HepG2 (cell line): Measurements from ENCODE around the gene C4B. TPM values are rescaled to one million over a fixed set of nuclear protein-coding genes. Genes with fewer than 3 reads are reported as not detected.

Source experiments
- ATAC-seq: fragments of 200-7000 bp; cut with Tn5 transposase; 3 replicates; pipeline ENCODE4 v1.9.1; 2020; ENCODE audit warnings: mild to moderate bottlenecking, moderate library complexity
- BruUV-seq: library from RNA; stranded (reverse); fragments of 400-500 nt; replicated peaks from 2 replicates; lab custom pipeline; 2021; lab: Mats Ljungman, UMichigan
- CTCF ChIA-PET: fragments of 300-600 bp; formaldehyde crosslinking; extraction: SDS; loops from one replicate; lab custom pipeline; 2021; ENCODE audit warnings: low total read pairs, inconsistent platforms, low intra/inter-chr PET ratio; lab: Yijun Ruan, JAX
- POLR2A ChIA-PET: fragments of 350-600 bp; sonication (Branson Sonifier 250); formaldehyde crosslinking; loops from one replicate; lab custom pipeline; 2020; ENCODE audit warnings: antibody characterized with exemption, inconsistent platforms; lab: Yijun Ruan, JAX
- DNase-seq: peaks from one replicate; pipeline ENCODE4 v3.0.0-alpha.2; 2015; ENCODE audit warnings: low spot score
- FAIRE-seq: peaks from 3 replicates; lab custom pipeline; 2011; peaks lifted over from hg19 to GRCh38; lab: Jason Lieb, UNC
- H2AFZ ChIP-seq: one replicate; pipeline ENCODE4 v1.6.1; 2011; ENCODE audit warnings: low read length, inconsistent platforms
- H3K27ac ChIP-seq: fragments of 300-600 bp; 3 replicates; pipeline ENCODE4 v1.8.0; 2011; ENCODE audit warnings: mixed run types, mild to moderate bottlenecking, mixed read lengths, low read length, inconsistent platforms; ENCODE audit not compliant: insufficient read depth; ENCODE audit errors: extremely low read length
- H3K27me3 ChIP-seq, 2 experiments: fragments of 200-600 bp in 1 of 2; 2 replicates in 1 of 2; 3 replicates in 1 of 2; pipeline versions ENCODE4 v1.6.0 to v1.8.0; 2011; ENCODE audit warnings: low read length in 2 of 2, mild to moderate bottlenecking in 2 of 2, moderate library complexity in 2 of 2, inconsistent platforms in 1 of 2; ENCODE audit not compliant: insufficient read depth in 2 of 2, control insufficient read depth in 1 of 2
- H3K36me3 ChIP-seq, 2 experiments: fragments of 200-600 bp in 1 of 2; replicated peaks in 1 of 2; 2 replicates in 1 of 2; 3 replicates in 1 of 2; pipeline versions ENCODE4 v1.5.1 to v1.8.0; 2011; ENCODE audit warnings: low read length in 2 of 2, inconsistent platforms in 1 of 2; ENCODE audit not compliant: insufficient read depth in 2 of 2, control insufficient read depth in 1 of 2
- H3K4me1 ChIP-seq: 2 replicates; pipeline ENCODE4 v1.5.1; 2012; ENCODE audit warnings: low read length, inconsistent platforms; ENCODE audit not compliant: insufficient read depth
- H3K4me2 ChIP-seq: 2 replicates; pipeline ENCODE4 v1.6.0; 2011; ENCODE audit warnings: low read depth, low read length, inconsistent platforms
- H3K4me3 ChIP-seq, 3 experiments: fragments of 200-600 bp in 1 of 3; sonication (generic), shearing (Covaris generic) in 1 of 3; replicated peaks in 1 of 3; 2 replicates each; pipeline ENCODE4 v1.5.1; 2011 to 2016; ENCODE audit warnings: low read length in 3 of 3, inconsistent platforms in 2 of 3, low read depth in 2 of 3, mild to moderate bottlenecking in 2 of 3, control low read depth in 1 of 3, mixed read lengths in 1 of 3; ENCODE audit not compliant: insufficient read depth in 1 of 3
- H3K79me2 ChIP-seq: one replicate; pipeline ENCODE4 v1.6.1; 2011; ENCODE audit warnings: low read length, inconsistent platforms; ENCODE audit not compliant: insufficient read depth
- H3K9ac ChIP-seq: 2 replicates; pipeline ENCODE4 v1.6.0; 2011; ENCODE audit warnings: mild to moderate bottlenecking, low read depth, low read length, inconsistent platforms; ENCODE audit not compliant: insufficient read depth
- H3K9me3 ChIP-seq: 2 replicates; pipeline ENCODE4 v1.5.1; 2012; ENCODE audit warnings: mild to moderate bottlenecking, low read length
- H4K20me1 ChIP-seq: 2 replicates; pipeline ENCODE4 v1.6.0; 2011; ENCODE audit warnings: inconsistent platforms, mild to moderate bottlenecking, low read length, moderate library complexity; ENCODE audit not compliant: insufficient read depth
- KDM5B ChIP-seq: sonication (generic); formaldehyde crosslinking; IDR thresholded peaks from 2 replicates; pipeline ENCODE4 v1.4.0; 2020; ENCODE audit warnings: missing genetic modification reagents, mild to moderate bottlenecking, borderline replicate concordance
- MAF1 ChIP-seq: sonication (generic); formaldehyde crosslinking; IDR thresholded peaks from 2 replicates; pipeline ENCODE4 v1.5.0; 2020; ENCODE audit warnings: missing genetic modification reagents, borderline replicate concordance
- PAF1 ChIP-seq: IDR thresholded peaks from 2 replicates; pipeline ENCODE4 v1.6.1; 2016; ENCODE audit warnings: missing genetic modification reagents, missing compliant biosample characterization
- RAD21 ChIP-seq: fragments of 450-650 bp; formaldehyde crosslinking; IDR thresholded peaks from 2 replicates; pipeline ENCODE4 v1.5.0; 2020; ENCODE audit warnings: mild to moderate bottlenecking
- SMARCE1 ChIP-seq: fragments of 450-650 bp; IDR thresholded peaks from 2 replicates; pipeline ENCODE4 v1.6.1; 2017; ENCODE audit warnings: borderline replicate concordance
- SPEN ChIP-seq: sonication (generic); formaldehyde crosslinking; IDR thresholded peaks from 2 replicates; pipeline ENCODE4 v1.5.1; 2020; ENCODE audit warnings: low read depth, mild to moderate bottlenecking, missing genetic modification reagents
- WIZ ChIP-seq: sonication (generic); formaldehyde crosslinking; IDR thresholded peaks from 2 replicates; pipeline ENCODE4 v1.5.1; 2020; ENCODE audit warnings: mild to moderate bottlenecking, missing genetic modification reagents
- ZFP41 ChIP-seq: sonication (generic); formaldehyde crosslinking; IDR thresholded peaks from 2 replicates; pipeline ENCODE4 v1.4.0; 2020; ENCODE audit warnings: mild to moderate bottlenecking, missing genetic modification reagents, borderline replicate concordance
- ZNF282 ChIP-seq: fragments of 450-650 bp; IDR thresholded peaks from 2 replicates; pipeline ENCODE4 v1.6.1; 2018; ENCODE audit not compliant: partially characterized antibody
- ZNF350 ChIP-seq: sonication (generic); formaldehyde crosslinking; IDR thresholded peaks from 2 replicates; pipeline ENCODE4 v1.4.0; 2020; ENCODE audit warnings: mild to moderate bottlenecking, low read depth, missing genetic modification reagents, borderline replicate concordance
- ZNF430 ChIP-seq: sonication (generic); formaldehyde crosslinking; IDR thresholded peaks from 2 replicates; pipeline ENCODE4 v1.9.0; 2021; ENCODE audit warnings: mild to moderate bottlenecking, missing genetic modification reagents
- ZNF563 ChIP-seq: sonication (generic); formaldehyde crosslinking; IDR thresholded peaks from 2 replicates; pipeline ENCODE4 v1.8.0; 2022; ENCODE audit warnings: mild to moderate bottlenecking, moderate library complexity, missing genetic modification reagents
- WGBS: methylation state at CpG from one replicate; pipeline ENCODE4 v1.1.6; 2017; ENCODE audit warnings: low lambda C conversion rate; 5-methylcytosine and 5-hydroxymethylcytosine counted together
- in situ Hi-C: cut with HindIII; loops from 2 replicates; pipeline ENCODE4 v1.10.0; 2017; ENCODE audit warnings: low pct_unique_long_range_greater_than_20kb; ENCODE audit not compliant: extremely low pct_ligation_motif_present
- intact Hi-C: fragments of 100-400 bp; cut with micrococcal nuclease; formaldehyde crosslinking; loops from one replicate; pipeline ENCODE4 v1.10.0; 2022; ENCODE audit not compliant: unreplicated experiment
- polyA plus RNA-seq, 8 experiments: library from polyadenylated mRNA; depleted of rRNA in 3 of 8; stranded (reverse) in 7 of 8; unstranded in 1 of 8; fragments of >200 nt; fragmentation: Illumina TruSeq in 4 of 8; extraction: Trizol in 4 of 8; gene quantifications; 2 replicates each; pipeline versions ENCODE4 v1.2.1 to v1.2.3, GENCODE V29; 2011 to 2016; ENCODE audit warnings: low read depth in 4 of 8, missing spikeins in 1 of 8, mixed read lengths in 1 of 8; ENCODE audit not compliant: insufficient read depth in 1 of 8
- total RNA-seq, 5 experiments: library from RNA; depleted of rRNA; stranded (reverse); fragments of >200 nt; fragmentation: Illumina TruSeq; extraction: Trizol; gene quantifications; 2 replicates each; pipeline ENCODE4 v1.2.3, GENCODE V29; 2016; ENCODE audit warnings: low read depth in 1 of 5
- TF ChIP-seq, protein P1 (sequence below): fragments of 450-650 bp; IDR thresholded peaks from 2 replicates; pipeline ENCODE4 v1.6.1; 2017
- TF ChIP-seq, protein P2 (sequence below): sonication (generic); formaldehyde crosslinking; IDR thresholded peaks from 2 replicates; pipeline ENCODE4 v1.8.1; 2022; ENCODE audit warnings: mild to moderate bottlenecking, missing genetic modification reagents
- TF ChIP-seq, protein P3 (sequence below): sonication (generic); formaldehyde crosslinking; IDR thresholded peaks from 2 replicates; pipeline ENCODE4 v1.5.1; 2020; ENCODE audit warnings: mild to moderate bottlenecking, missing genetic modification reagents, moderate library complexity
- TF ChIP-seq, protein P4 (sequence below): sonication (generic); formaldehyde crosslinking; IDR thresholded peaks from 2 replicates; pipeline ENCODE4 v1.9.0; 2021; ENCODE audit warnings: missing genetic modification reagents, borderline replicate concordance

The C4B gene
- total and polyA plus RNA-seq, 2 of the 13 experiments (the other 11 are each of a cell fraction or from before 2014, with no cell fraction given): 167 to 538 TPM

DNA sequence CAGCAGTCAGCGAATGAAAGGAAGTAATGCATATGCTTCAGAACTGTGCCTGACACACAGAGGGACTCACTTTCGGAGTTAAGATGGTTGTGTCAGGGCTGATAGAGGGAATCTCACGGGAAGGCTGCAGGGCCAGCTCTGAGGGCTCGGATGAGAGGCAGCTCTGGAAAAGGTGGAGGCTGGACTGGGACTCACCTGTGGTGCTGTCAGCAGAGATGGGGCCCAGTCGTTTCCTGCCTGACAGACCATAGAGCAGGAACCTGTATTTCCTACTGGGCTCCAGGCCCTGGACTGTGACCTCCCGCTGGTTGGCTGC, 32.9 kb downstream of the C4B start (continued):
- TF ChIP-seq ZFP41: 0 out of 2 replicates have a peak, but pooled peaks have one; percentile 16
- TF ChIP-seq, protein P1, sequence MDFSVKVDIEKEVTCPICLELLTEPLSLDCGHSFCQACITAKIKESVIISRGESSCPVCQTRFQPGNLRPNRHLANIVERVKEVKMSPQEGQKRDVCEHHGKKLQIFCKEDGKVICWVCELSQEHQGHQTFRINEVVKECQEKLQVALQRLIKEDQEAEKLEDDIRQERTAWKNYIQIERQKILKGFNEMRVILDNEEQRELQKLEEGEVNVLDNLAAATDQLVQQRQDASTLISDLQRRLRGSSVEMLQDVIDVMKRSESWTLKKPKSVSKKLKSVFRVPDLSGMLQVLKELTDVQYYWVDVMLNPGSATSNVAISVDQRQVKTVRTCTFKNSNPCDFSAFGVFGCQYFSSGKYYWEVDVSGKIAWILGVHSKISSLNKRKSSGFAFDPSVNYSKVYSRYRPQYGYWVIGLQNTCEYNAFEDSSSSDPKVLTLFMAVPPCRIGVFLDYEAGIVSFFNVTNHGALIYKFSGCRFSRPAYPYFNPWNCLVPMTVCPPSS: no peak
- TF ChIP-seq, all 625 proteins: peak for 2

DNA sequence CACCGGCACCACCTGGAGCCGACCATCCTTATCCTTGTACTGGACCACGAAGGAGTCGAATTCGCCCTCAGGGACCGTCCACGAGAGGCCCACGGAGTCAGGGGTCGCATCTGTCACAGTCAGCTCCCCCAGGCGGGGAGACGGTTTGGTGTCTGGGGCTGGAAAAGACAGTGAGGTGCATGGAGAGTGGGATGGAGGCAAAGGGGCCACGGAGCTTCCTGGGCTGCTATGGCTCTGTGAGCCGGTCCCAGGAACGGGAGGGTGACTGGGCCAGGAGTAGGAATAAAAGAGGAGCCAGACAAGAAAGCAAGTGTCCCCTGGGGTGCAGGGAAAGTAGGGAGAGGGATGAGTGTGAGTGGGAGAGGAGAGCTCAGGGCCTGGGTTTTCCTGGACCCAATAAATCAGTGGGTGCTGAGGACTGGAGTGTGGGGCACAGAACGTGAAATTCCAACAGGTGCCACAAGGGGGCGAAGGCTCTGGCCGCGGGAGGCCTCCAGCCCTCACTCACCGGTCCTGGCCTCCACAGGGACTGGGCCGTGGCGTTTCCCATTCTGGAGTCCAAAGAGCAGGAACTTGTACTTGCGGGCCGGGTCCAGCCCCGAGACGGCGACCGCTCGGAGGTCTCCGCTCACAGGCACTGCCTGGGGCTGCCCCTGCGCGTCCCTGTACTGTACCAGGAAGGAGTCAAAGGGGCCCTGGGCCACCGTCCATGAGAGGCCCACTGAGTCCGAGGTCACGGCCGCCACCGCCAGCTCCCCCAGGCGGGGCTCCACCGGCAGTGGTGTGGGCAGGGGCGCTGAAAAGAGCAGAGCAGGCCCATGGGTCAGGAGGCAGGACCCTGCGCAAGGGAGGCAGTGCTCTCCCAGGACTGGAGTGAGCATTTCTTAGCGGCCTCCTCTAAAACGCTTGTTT, 33.5 kb downstream of the C4B start:
- H3K9me3 ChIP-seq: no peaks in the 10 kb centered on the region
- H3K4me2 ChIP-seq: peak overlapping the region; percentile 74
- no peaks in the 10 kb centered on the region for H3K79me2 ChIP-seq
- H3K9ac ChIP-seq: peak overlapping the region; percentile 69
- DNase-seq (peak; percentile 84), ATAC-seq (peak; percentile 80), FAIRE-seq (peak; percentile 98)
- peaks cover 16 to 30% of the 10 kb centered on the region in 2 experiments; a peak in 3 of 5 replicates for H3K27me3 ChIP-seq
- peaks cover 39% of the 10 kb centered on the region for H3K4me1 ChIP-seq
- intact Hi-C loops (no loop called here), in situ Hi-C loops (no loop called here)
- no TSS peak for BruUV-seq
- no peaks in the 10 kb centered on the region for H3K36me3 ChIP-seq
- 35% methylated on average over 22 of the region's 42 CpGs for WGBS
- H2AFZ ChIP-seq: no peak overlapping the region
- ChIA-PET POLR2A (interaction anchor here (0.7 to 1.7 kb wide), 12 partner anchors 11 to 923 kb away, joined by 3 to 9 read pairs (median 3); partner anchors contain the start of genes APOM, ATF6B and CFB), CTCF (interaction anchor here (1.1 to 1.6 kb wide), 3 partner anchors 39 to 106 kb away, joined by 5 to 6 read pairs (median 5); partner anchors contain the start of gene PPT2)
- no peaks in the 10 kb centered on the region for H4K20me1 ChIP-seq
- peak overlapping the region; percentile 44 to 69 (median 58) for H3K4me3 ChIP-seq
- peak overlapping the region; percentile 57 for H3K27ac ChIP-seq
- TF ChIP-seq KDM5B (CRISPR knock-in tag) (peak; percentile 86), PAF1 (CRISPR knock-in tag) (no peak), ZNF282 (no peak), ZNF563 (CRISPR knock-in tag) (peak; percentile 87; the same call in 1 of the 2 replicates), RAD21 (CRISPR knock-in tag) (peak; percentile 85), MAF1 (peak; percentile 76; the same call in 1 of the 2 replicates), ZNF430 (peak; percentile 53; the same call in 1 of the 2 replicates), ZNF350 (CRISPR knock-in tag) (peak; percentile 86; the same call in 1 of the 2 replicates), SMARCE1 (no peak), SPEN (peak; percentile 91), WIZ (CRISPR knock-in tag) (peak; percentile 32)
- TF ChIP-seq, protein P2, sequence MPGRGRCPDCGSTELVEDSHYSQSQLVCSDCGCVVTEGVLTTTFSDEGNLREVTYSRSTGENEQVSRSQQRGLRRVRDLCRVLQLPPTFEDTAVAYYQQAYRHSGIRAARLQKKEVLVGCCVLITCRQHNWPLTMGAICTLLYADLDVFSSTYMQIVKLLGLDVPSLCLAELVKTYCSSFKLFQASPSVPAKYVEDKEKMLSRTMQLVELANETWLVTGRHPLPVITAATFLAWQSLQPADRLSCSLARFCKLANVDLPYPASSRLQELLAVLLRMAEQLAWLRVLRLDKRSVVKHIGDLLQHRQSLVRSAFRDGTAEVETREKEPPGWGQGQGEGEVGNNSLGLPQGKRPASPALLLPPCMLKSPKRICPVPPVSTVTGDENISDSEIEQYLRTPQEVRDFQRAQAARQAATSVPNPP (CRISPR knock-in tag): no peak
- TF ChIP-seq, protein P3, sequence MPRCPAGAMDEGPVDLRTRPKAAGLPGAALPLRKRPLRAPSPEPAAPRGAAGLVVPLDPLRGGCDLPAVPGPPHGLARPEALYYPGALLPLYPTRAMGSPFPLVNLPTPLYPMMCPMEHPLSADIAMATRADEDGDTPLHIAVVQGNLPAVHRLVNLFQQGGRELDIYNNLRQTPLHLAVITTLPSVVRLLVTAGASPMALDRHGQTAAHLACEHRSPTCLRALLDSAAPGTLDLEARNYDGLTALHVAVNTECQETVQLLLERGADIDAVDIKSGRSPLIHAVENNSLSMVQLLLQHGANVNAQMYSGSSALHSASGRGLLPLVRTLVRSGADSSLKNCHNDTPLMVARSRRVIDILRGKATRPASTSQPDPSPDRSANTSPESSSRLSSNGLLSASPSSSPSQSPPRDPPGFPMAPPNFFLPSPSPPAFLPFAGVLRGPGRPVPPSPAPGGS: peak; percentile 85
- TF ChIP-seq, protein P4, sequence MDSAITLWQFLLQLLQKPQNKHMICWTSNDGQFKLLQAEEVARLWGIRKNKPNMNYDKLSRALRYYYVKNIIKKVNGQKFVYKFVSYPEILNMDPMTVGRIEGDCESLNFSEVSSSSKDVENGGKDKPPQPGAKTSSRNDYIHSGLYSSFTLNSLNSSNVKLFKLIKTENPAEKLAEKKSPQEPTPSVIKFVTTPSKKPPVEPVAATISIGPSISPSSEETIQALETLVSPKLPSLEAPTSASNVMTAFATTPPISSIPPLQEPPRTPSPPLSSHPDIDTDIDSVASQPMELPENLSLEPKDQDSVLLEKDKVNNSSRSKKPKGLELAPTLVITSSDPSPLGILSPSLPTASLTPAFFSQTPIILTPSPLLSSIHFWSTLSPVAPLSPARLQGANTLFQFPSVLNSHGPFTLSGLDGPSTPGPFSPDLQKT (CRISPR knock-in tag): no peak
